SU-DHL-6 (cell line): Measurements from ENCODE around the gene SYTL1.

Experiments used
- H2AFZ ChIP-seq: fragments of 200-600 bp; sonication (generic); 2 replicates; pipeline ENCODE4 v1.6.1; 2014; ENCODE audit warnings: low read depth, mild to moderate bottlenecking, moderate library complexity, mixed read lengths, antibody characterized with exemption, low read length; ENCODE audit not compliant: severe bottlenecking
- H3F3A ChIP-seq: fragments of 200-600 bp; shearing (Covaris generic); 2 replicates; pipeline ENCODE4 v1.6.0; 2016; ENCODE audit warnings: antibody characterized with exemption, mild to moderate bottlenecking; ENCODE audit not compliant: insufficient read depth
- H3K27ac ChIP-seq: fragments of 200-600 bp; sonication (generic); 2 replicates; pipeline ENCODE4 v1.5.1; 2016; ENCODE audit warnings: low read depth, mild to moderate bottlenecking, low read length, moderate library complexity, mixed read lengths
- H3K27me3 ChIP-seq: fragments of 200-600 bp; sonication (generic), shearing (Covaris generic); 2 replicates; pipeline ENCODE4 v1.6.0; 2014; ENCODE audit warnings: mild to moderate bottlenecking, low read length
- H3K36me3 ChIP-seq: fragments of 200-600 bp; sonication (generic); 2 replicates; pipeline ENCODE4 v1.6.1; 2014; ENCODE audit warnings: mild to moderate bottlenecking, low read length, mixed read lengths
- H3K4me2 ChIP-seq: fragments of 300-600, 200-600 bp; shearing (Covaris generic), sonication (generic); 2 replicates; pipeline ENCODE4 v1.6.0; 2014; ENCODE audit warnings: low read length, low read depth, mild to moderate bottlenecking; ENCODE audit not compliant: poor library complexity, severe bottlenecking
- H3K4me3 ChIP-seq: fragments of 200-600 bp; sonication (generic); 2 replicates; pipeline ENCODE4 v1.5.1; 2014; ENCODE audit warnings: antibody characterized with exemption, low read length, mild to moderate bottlenecking, mixed read lengths; ENCODE audit not compliant: insufficient read depth, poor library complexity, severe bottlenecking
- H3K79me2 ChIP-seq: fragments of 200-600 bp; sonication (generic); 2 replicates; pipeline ENCODE4 v1.6.1; 2014; ENCODE audit warnings: mild to moderate bottlenecking, low read length, moderate library complexity; ENCODE audit not compliant: insufficient read depth
- H3K9ac ChIP-seq: fragments of 200-600 bp; sonication (generic); 2 replicates; pipeline ENCODE4 v1.7.0; 2014; ENCODE audit warnings: mild to moderate bottlenecking, low read length
- H3K9me2 ChIP-seq: fragments of 200-600 bp; sonication (generic); replicated peaks from 2 replicates; pipeline ENCODE4 v1.6.1; 2014; ENCODE audit warnings: low read length; ENCODE audit not compliant: insufficient read depth
- H3K9me3 ChIP-seq: fragments of 200-600 bp; sonication (generic); 2 replicates; pipeline ENCODE4 v1.6.1; 2014; ENCODE audit warnings: low read length, mixed read lengths; ENCODE audit not compliant: insufficient read depth
- H4K20me1 ChIP-seq: fragments of 200-600 bp; sonication (generic); 2 replicates; pipeline ENCODE4 v1.6.1; 2014; ENCODE audit warnings: low read depth, mild to moderate bottlenecking, antibody characterized with exemption, low read length, moderate library complexity, mixed read lengths
- CTCF ChIP-seq: fragments of 200-600 bp; sonication (generic); IDR thresholded peaks from one replicate; pipeline ENCODE4 v1.5.1; 2017; ENCODE audit warnings: antibody characterized with exemption, mild to moderate bottlenecking, low read length, moderate library complexity; ENCODE audit not compliant: insufficient read depth, poor library complexity, severe bottlenecking
- EZH2phosphoT487 ChIP-seq: fragments of 200-600 bp; sonication (generic), shearing (Covaris generic); conservative IDR thresholded peaks from 2 replicates; pipeline ENCODE4 v1.6.1; 2018; ENCODE audit warnings: mild to moderate bottlenecking, antibody characterized with exemption, low read length, moderate library complexity, mixed read lengths

The SYTL1 gene

GRCh38 chr1:27306071-27306470 is 35.8 kb upstream of the SYTL1 start:
- H3F3A ChIP-seq, result no peaks in the 10 kb centered on the region
- no peaks in the 10 kb centered on the region for H3K9me2 ChIP-seq
- no peak overlapping the region for H3K9ac ChIP-seq
- no peak overlapping the region for H3K4me2 ChIP-seq
- H2AFZ ChIP-seq, result no peak overlapping the region
- no peak overlapping the region for H3K4me3 ChIP-seq
- H3K36me3 ChIP-seq, result no peaks in the 10 kb centered on the region
- H3K27ac ChIP-seq, result no peak overlapping the region
- H3K27me3 ChIP-seq, result no peaks in the 10 kb centered on the region
- TF ChIP-seq EZH2phosphoT487 (no peak), CTCF (no peak)
- no peaks in the 10 kb centered on the region for H3K79me2 ChIP-seq
- H4K20me1 ChIP-seq, result no peaks in the 10 kb centered on the region
- no peaks in the 10 kb centered on the region for H3K9me3 ChIP-seq

GRCh38 chr1:27306892-27307761 is 34.7 kb upstream of the SYTL1 start:
- TF ChIP-seq CTCF (no peak), EZH2phosphoT487 (no peak)
- H3K4me2 ChIP-seq, result no peak overlapping the region
- H3K36me3 ChIP-seq, result no peaks in the 10 kb centered on the region
- no peaks in the 10 kb centered on the region for H3K79me2 ChIP-seq
- H3K27ac ChIP-seq, result no peak overlapping the region
- no peaks in the 10 kb centered on the region for H3K9me2 ChIP-seq
- peaks cover 6% of the 10 kb centered on the region; the same call in 1 of the 2 replicates for H3F3A ChIP-seq
- no peaks in the 10 kb centered on the region for H3K27me3 ChIP-seq
- no peaks in the 10 kb centered on the region for H4K20me1 ChIP-seq
- no peak overlapping the region for H3K9ac ChIP-seq
- no peak overlapping the region for H2AFZ ChIP-seq
- no peaks in the 10 kb centered on the region for H3K9me3 ChIP-seq
- no peak overlapping the region for H3K4me3 ChIP-seq

GRCh38 chr1:27307874-27308598 is 33.8 kb upstream of the SYTL1 start:
- Histone ChIP-seq H3K27ac (no peak overlapping the region), H3F3A (peaks cover 6% of the 10 kb centered on the region; the same call in 1 of the 2 replicates), H4K20me1 (no peaks in the 10 kb centered on the region), H2AFZ (no peak overlapping the region), H3K9me3 (no peaks in the 10 kb centered on the region), H3K9ac (no peak overlapping the region), H3K4me3 (no peak overlapping the region), H3K4me2 (no peak overlapping the region), H3K79me2 (no peaks in the 10 kb centered on the region), H3K9me2 (no peaks in the 10 kb centered on the region), H3K27me3 (no peaks in the 10 kb centered on the region), H3K36me3 (no peaks in the 10 kb centered on the region)
- TF ChIP-seq EZH2phosphoT487, result no peak
- TF ChIP-seq CTCF, result no peak
